ENCODE measurements around the gene KCNJ10.
A peak's percentile ranks its signal among the peaks of the same experiment; 100 is the strongest.

KCNJ10 gene

DNA sequence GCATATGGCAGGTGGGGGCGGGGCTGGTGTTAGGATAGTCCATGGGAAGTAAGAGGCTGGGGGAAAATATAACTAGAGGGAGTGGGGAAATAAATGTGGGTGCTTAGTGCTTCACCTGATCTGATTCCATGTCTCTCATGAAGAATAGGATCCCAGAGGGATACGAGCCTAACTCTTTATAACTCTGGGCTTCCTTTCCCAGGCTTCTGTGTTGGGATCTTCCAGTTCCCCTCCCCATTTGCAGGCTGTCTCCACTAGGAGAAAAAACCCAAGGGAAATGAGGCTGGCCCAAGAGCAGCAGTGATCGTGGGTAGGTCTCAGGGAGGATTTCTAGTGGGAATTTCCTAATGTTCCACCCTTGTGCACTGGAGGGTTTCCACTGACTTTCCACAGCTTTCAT, 13.0 kb upstream of the KCNJ10 start:
- no peak for DNase-seq

DNA sequence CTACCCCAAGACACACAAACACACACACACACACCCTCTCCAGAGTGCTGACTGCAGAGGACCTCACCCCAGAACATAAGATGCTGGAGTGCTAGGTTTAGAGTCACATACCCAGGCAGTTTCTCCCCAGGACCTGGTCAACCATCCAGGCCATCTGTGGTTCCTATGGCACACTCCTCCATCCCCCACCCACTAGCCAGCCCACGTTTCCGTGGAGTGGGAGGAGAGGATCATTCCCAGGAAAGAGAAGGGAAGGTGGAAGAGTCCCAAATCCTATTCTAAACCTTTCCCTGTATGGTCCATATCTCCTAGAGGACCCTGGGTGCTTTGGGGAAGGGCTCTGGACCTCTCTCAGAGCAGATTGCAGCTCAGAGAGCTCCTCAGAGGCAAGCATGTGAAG, 12.5 kb upstream of the KCNJ10 start:
- no peak for DNase-seq

DNA sequence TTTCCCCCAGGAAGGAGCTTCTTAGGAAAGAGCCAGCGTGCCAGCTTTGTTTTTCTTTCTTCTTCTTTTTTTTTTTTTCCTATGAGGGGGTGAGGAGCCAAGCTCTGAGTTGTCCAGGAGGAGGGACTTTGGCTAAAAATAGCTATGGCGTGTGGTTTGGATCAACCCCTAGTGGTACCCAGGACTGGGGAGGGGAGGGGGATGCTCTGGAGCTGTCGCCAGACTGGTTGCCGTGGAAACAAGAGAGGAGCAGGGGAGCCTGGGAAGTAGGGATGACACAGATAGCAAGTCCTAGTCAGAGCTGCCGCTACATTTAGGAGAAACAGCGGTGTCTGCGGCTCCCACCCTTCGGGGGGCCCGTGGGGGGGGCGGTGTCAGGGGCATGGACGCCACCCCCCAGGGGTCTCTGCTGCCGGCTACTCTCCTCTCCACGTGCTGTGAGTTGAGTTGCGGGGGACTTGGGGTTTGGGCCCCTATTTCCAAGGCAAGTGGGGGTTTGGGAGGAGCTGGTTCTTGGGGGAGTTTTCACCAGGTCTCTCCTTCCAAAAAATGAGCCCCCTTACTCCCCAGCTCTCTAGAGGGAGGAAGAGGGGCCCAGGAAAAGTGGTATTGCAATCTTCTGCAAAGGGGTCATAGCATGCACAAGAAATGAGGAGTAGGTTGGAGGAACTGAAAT, 11.4 kb upstream of the KCNJ10 start, which contains the start of gene KCNJ9:
TSS of gene KCNJ9 (plus strand) at position 278 of the 676 bp plus-strand sequence. CDS start 2,493 bp downstream, outside the sequence.
- DNase-seq: no peak

DNA sequence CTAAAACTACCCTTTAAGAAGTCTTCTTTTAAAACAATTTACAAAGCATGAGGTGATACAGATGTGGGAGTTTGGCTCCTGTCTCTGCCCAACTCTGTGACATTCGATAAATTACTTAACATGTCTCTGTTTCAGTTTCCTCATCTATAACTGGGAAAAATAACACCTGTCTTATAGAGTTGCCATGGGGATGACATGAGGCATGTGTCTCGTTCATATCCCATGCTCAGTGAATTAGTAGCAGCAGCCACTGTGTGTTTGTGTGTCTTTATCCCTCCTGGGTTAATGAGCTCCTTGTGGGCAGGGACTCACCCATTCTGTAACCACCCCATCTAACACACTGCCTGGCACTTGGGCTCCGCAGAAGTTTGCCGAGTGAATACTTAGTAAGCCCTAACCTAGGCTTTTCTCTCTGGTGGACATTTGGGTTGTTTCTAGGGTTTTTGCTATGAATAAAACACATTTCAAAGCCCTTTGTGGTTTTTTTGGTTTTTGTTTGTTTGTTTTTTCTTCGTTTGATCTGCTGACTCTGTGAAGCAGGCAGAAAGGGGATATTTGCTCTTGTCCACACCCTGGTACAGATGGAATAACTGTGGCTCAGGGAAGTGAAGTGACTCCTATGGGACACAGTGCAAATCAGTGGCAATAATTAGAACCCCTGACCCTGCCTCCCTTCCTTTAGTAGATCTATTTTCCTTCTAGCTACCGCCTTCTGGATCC, 10.6 kb upstream of the KCNJ10 start:
- DNase-seq: no peak

DNA sequence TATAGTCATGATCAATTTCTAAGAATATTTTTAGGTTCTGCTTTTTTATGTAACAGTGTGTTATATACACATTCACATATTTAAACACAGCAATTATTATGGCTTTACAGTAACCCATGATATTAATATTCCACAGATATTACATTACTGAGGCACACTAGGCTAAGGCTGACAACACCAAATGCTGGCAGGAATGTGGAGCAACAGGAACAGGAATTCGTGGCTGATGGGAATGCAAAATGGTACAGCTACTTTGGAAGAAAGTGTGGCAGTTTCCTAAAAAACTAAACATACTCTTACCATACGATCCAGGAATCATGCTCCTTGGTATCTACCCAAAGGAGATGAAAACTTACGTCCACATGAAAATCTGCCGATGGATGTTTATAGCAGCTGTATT, 9.5 kb upstream of the KCNJ10 start:
- DNase-seq: no peak

DNA sequence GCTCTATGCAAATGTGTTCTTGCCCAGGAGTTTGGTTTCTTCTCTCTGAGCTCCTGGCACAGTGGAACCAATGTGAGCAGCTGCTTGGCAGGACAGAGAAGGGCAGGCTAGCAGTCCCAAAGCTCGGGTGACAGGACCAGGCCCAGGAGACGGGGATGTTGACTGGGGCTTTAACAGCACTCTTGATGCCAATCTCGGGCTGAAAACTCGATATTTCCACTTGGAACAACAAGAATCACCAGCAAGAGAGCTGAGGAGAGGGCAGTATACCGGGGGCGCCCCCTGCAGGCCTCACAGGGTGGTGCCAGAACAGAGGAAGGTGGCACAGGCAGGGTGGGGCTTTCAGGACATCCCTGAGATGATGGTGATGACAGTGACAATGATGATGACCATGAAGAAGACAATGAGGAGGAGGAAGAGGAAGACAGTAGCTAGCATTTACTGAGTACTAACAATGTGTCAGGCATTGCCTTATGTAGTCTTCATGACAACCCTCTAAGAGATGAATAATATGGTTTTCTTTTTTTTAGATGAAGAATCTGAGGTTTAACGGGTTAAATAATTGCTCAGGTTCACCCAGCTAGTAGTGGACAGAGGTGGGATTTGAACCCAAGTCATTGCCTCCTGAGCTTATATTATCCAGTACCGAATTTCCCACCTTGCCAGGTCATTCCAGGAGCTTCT, 8.7 kb upstream of the KCNJ10 start:
- DNase-seq: peak; percentile 2

DNA sequence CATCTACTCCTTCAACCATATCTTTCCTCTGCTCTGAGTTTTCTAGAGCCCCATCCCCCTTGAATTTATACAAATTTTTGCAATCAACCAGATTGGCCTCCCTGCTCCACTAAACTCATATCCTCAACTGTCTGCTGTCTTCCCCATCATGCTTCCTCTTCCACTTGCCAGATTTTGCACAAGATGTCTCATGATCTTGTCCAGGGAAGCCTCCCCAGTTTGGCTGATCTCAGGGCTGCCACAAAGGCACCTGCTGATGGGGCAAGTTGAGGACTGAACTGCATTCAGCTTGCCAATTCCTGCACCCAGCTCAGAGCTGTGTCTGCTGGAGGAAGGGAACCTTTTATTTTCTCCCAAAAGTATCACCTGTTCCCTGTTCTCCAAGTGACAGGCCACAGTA, 7.5 kb upstream of the KCNJ10 start:
- DNase-seq: no peak

DNA sequence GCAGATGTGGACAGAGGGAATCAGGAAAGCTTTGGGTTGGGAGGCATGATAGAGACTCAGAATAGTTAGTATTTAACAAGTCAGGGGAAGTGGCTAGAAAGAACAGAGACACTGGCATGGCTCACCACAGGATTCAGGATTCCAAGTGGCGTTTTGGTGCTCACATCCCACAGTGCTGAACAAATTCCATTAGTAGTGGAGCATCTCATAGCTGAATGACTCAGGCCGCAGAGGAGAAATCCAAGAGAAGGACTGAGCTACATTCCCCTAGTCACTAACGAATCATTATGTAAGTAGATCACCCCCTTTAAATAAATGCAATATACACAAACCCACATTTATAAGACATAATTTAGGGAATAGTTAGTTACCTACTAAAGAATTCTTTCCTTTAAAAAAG, 6.3 kb upstream of the KCNJ10 start:
- DNase-seq: no peak

DNA sequence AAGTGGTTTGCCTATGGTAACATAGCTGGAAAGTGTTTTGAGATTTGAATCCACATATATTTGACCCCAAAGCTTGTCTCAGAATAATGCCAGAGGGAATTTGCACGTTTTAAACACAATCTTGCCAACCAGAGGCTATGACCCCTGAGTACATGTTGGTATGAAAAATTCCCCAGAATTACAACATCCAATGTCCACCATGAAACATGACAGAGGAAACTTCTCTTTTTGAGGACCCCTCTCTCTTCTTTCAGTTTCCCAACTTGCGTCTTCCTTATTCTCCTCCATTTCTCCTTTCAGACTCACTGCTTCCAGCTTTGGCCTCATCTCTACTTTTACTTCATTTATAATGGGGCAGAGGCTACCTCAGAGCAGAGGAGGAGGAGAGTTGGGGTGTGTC, 5.9 kb upstream of the KCNJ10 start:
- no peak for DNase-seq

DNA sequence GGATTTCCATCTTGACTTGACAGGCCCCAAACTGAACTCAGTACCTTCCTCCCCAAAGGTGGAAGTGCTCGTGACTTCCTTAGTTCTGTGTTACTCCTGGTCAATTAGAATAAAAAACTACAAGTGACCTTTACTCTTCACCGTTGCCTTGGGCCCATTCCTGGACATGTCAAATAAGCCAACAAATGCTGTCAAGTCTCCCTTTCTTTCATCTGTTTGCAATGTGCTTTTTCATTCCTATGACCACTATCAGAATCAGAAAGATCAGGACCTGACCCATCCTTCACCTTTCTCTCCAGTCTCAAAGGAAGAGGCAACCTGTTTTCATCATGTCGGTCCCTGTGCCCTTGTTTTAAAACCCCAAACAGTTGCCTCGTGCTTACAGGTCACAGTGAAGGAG, 4.9 kb upstream of the KCNJ10 start:
- DNase-seq: no peak

DNA sequence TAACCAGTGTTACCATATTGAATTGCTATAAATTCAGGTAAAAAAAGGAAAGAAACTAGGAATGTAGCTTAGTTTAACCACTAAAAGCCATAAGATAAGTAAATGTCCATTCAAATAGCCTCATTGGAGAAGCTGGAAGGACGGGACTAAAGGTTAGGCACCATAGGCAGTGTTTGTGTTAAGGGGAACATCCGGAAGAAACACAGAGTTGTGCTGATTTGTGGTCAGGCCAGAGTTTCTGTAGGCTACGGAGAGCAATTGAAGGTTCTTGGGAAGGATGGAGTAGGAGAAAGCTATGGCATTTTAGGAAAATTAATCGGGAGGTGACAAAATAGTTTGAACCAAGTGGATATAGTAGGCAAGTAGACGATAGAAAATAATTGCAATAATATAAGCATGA, 1.3 kb upstream of the KCNJ10 start:
- no peak for DNase-seq

DNA sequence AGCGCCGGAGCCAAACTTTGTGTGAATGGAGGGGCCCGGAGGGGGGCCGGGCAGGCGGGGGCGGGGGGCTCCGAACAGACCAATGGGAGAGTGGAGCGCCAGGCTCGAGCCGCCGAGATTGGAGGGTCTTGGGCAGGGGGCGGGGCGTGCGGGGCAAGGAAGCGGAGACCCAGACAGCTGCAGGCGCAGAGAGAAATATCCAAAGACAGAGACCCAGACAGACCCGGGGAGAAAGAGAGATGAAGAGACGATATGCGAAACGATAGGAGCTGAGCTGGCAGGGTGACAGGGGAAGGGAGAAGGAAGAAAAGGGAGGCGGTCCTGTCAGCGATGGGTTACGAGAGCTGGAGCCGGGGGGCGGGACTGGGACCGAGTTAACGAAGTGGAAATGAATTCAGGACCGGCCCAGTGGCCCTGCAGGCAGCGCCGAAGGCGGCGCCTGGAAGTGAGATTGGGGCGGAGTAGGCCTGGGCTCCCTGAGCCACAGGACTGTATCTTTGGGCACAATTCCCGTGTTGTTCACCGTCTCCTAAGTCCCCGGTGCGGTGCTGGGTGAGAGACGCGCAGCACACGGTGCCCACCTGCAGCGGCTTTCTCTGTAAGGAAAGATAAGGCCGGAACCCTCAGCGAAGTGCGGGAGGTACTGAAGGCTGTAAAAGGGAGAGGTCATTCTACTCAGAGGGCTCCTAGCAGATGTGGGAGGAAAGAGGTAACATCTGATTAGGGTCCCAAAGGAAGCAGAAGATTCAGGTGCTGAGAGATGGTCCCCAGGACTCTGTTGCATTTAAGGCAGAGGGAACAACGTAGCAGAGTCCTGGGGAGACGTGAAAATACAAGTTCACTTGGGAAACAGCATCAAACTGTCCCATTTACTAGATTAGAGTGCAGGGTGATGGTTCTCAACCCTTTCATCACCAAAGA, 543 bp upstream of the KCNJ10 start:
- DNase-seq: peak; percentile 60

DNA sequence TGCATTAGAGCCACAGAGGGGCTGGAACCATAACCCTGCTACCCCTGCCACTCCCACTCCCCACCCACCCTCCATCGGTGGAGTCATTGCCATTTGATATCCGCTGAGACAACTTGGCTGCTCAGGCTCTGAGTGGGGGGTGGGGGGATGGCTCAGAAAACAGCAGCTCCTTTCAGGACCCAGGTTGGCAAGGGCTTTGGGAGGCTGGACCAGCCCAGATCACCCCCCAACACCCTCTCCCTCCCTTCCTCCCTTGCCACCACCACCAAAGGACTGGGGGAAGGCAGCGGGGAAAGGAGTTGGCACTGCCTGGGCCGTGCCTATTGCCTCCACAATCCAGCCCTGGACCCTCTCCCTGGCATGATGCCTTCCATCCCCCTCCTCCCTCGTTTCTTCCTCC, 1.7 kb downstream of the KCNJ10 start:
- DNase-seq: no peak

DNA sequence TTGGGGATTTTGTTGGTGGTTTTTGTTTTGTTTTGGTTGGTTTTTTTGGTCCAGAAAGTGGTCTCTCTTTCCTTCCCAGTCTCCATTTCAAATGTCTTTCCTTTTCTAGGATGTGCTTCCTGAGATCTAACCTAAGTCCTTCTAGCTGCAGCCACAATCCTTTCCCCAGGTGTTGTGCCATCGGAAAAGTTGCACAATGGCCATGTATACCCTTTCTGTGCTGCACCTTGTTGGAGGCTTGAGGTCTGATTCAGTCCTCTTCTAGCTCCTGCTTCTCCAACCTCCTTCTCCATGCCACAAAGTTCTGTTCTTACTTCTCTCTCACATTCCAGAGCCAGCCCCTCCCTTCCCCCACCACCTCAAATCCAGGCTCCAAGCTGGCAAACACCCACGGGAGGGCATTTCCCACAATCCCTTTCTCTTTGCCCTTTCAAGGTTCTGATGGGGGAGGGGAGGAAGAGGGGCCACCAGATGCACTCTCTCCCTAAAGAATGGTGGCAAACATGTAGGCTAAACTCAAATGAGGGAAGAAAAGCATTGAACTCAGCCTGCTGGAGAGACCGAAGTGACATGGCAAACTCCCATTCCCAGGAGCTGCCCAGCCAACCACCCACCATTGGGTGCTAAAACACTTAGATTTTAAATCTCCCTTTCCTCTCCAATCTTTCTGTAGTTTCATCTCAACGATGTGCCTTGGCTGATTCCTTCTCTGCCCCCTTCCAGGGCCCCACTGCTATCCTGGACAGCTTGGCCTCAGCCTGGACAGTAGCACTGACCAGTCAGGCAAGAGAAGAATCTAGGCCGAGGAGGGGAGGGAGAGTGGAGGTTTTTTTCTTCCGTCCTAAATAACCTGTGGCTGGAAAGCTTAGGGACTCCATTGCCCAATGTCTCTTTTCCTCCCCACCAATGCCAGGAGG, 2.9 kb downstream of the KCNJ10 start:
- no peak for DNase-seq

DNA sequence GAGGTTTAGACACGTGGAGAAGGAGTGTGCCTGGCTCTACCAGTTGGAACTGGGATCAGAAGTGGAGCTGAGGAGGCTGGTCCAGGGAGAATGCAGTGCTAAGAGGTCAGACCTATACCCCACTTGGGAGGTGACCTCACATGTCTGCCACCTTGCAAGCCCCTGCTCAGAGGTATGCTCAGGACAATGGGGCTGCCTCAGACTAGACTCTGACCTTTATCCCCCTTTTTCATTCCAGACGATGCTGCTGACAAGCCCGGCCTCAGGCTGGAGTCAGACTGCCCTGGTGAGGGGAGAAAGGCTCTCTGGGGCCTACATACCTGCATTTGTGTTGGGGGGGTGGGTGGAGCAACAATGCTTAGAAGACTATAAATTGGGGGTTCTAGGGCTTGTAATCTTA, 5.2 kb downstream of the KCNJ10 start:
- DNase-seq: no peak

DNA sequence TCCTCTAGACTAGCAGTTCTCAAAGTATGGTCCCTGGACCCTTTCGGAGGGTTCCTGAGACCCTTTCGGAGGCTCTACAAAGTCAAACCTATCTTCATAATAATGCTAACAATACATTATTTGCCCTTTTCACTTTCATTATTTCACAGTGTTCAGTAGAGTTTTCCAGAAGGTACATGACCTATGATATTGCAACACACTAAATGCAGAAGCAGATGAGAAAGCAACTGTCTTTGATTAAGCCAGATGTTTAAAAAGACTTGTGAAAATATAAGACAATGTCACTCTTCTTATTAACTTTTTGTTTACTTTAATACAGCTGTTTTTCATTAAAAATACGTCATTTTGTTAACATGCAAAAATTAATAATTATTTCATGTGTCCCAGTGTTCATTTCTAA, 5.8 kb downstream of the KCNJ10 start:
- no peak for DNase-seq

DNA sequence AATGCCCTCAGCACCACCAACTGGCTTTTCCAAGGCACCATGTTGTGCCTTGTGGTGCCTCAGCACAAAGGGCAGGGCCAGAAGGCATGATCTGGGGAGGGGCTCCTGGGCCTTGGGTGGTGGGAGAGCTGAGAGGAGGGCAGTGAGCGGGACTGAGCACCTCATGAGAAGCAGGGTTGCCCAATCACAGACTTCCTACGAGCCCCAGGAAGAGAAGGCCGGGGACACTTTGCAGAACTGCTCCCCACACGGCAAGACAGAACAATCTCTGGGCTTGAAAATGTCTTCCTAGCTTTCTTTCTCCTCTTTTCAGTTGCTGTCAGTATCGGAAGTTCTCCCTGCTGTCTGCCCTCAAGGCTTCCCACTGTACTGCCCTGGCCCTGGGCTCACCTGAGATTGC, 6.8 kb downstream of the KCNJ10 start:
- DNase-seq: no peak

DNA sequence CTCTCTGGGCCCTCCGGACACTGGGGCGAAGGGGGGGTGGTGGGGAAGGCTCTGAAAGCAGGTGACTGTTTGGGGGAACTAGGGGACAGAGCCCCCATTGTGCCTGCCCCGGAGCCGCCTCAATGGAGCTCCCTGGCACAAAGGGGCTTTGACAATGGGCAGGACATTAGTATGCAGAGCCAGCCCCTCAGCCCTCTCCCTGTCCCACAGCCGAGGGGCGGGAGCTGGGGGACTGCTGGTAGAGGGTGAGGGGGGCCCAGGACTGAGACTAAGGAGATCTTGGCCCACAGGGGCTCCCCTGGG, 7.8 kb downstream of the KCNJ10 start:
- DNase-seq: no peak

DNA sequence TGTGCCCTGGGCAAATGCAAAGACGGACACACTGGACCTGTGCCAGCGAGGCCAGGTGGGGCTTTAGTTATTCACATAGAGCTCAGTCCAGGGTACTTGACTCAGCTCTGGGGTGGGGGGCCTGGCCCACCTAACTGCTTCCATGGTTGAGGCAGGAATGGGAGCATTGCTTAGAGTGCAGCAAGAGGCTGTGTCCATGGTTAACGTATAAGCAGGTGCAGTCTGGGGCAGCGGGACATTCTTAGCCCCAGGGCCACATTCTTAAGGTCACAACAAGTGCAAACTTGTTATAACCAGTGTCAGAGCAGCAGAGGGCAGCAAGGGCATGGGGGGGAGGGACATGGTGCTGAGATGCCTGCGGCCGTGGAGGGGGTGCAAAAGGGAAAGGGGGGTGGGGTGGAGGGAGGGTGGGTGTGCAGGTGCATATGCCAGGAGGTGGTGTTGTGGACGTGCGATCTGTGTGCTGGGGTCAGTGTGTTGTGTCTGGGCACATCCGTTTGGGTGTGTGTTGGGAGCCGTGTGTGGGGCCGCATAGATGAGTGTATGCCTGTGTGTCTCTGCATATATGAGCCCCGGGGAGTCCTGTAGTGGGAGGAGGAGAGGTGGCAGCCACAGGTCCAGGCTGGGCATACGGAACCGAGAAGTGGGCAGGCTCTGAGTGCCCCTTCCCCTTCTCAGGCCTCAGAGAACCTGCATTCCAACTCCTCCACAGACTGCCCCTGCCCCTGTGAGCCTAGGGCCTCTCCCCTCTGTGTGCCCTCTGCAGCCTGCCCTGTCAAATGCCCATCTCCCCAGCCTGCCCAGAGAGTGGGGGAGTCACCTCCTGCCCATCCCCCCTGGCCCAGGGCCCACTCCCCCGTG, 8.4 kb downstream of the KCNJ10 start:
- no peak for DNase-seq

DNA sequence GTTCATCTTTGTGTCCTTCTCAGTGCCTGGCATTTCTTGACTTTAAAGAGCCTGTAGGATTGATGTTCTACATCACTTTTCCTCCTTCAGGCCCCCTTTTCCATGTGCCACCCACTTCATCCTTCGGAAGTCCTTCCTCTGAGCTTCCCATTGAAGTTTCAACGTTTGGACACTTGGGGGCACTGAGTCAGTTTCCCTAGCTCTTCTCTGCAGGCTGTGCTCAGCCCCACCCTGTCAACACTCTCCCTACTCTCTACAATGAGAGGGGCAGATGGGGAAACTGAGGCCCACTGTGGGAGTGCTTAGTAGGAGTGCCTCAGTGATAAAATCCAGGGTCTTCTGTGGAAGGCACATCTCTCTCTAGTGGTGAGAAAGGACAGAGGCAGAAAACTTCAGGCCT, 11.9 kb downstream of the KCNJ10 start:
- no peak for DNase-seq

DNA sequence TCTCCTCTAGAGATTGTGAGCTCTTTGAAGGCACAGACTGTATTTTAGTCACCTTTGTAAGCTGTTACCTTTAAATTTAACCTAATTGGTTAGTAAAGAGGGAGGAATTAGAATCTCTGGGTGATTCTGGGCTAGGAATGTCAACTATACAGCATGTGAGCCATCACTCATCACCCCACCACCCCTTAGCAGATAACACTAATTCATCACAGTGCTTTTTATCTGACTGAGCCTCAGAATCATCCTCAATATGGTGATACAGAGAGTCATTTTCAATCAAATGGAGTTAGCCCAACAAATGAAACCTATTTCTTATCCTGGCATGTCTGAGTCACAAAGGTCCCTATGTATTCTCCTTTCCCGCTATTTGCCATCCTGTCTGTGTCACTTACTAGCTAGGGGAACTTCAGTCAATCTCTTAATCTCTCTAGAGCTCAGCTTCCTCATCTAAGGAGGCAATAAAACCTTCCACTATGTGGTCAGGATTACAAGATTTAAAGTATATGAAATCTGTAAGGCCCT, 13.3 kb downstream of the KCNJ10 start:
- no peak for DNase-seq
